GM23248 (cell line): ENCODE results near the gene ZNF837.

Experiments
- EZH2 ChIP-seq: fragments of 200-600 bp; sonication (generic); IDR thresholded peaks from 2 replicates; pipeline ENCODE4 v1.6.1; 2018; ENCODE audit warnings: antibody characterized with exemption, mild to moderate bottlenecking; ENCODE audit not compliant: insufficient read depth, poor library complexity, severe bottlenecking
- EZH2phosphoT487 ChIP-seq: fragments of 200-600 bp; sonication (generic); IDR thresholded peaks from 2 replicates; pipeline ENCODE4 v1.6.1; 2018; ENCODE audit warnings: antibody characterized with exemption, moderate library complexity, mild to moderate bottlenecking, low read depth; ENCODE audit not compliant: insufficient read depth

- TF ChIP-seq EZH2 (no peak), EZH2phosphoT487 (no peak)
Measured at GRCh38 chr19:58396691-58397532, 16.1 kb upstream of the ZNF837 start.
